EH (cell line): ENCODE measurements around the gene C8A.

Experiments
- DNase-seq: peaks from one replicate; pipeline ENCODE4 v3.0.0-alpha.2; 2015; ENCODE audit warnings: low read depth

Gene C8A

GRCh38 chr1:56927171-56927570, 72.6 kb downstream of the C8A start:
- DNase-seq: no peak

GRCh38 chr1:56927986-56928385, 73.4 kb downstream of the C8A start:
- no peak for DNase-seq

GRCh38 chr1:56929492-56929891, 74.9 kb downstream of the C8A start:
- DNase-seq: no peak

GRCh38 chr1:56931211-56931610, 76.6 kb downstream of the C8A start:
- no peak for DNase-seq

- no peak for DNase-seq
These were observed 77.1 kb downstream of the C8A start for GRCh38 chr1:56931686-56932085.

GRCh38 chr1:56933161-56933560, 78.6 kb downstream of the C8A start:
- no peak for DNase-seq

GRCh38 chr1:56933606-56934005, 79.0 kb downstream of the C8A start:
- DNase-seq: no peak

GRCh38 chr1:56934430-56935060, 79.9 kb downstream of the C8A start:
- peak; percentile 62 for DNase-seq

- no peak for DNase-seq
These were observed 84.0 kb downstream of the C8A start for GRCh38 chr1:56938646-56939045.

GRCh38 chr1:56939209-56939608, 84.6 kb downstream of the C8A start:
- no peak for DNase-seq

GRCh38 chr1:56940039-56940438, 85.4 kb downstream of the C8A start:
- DNase-seq: no peak

GRCh38 chr1:56948403-56949023, 93.9 kb downstream of the C8A start:
- peak; percentile 88 for DNase-seq

- no peak for DNase-seq
These were observed 97.9 kb downstream of the C8A start for GRCh38 chr1:56952501-56952900.

- DNase-seq: no peak
These were observed 98.8 kb downstream of the C8A start for GRCh38 chr1:56953386-56953785.

- DNase-seq: no peak
These were observed 100.1 kb downstream of the C8A start for GRCh38 chr1:56954664-56955063.

- DNase-seq: no peak
These were observed 103.3 kb downstream of the C8A start for GRCh38 chr1:56957931-56958330.

GRCh38 chr1:56958526-56958925, 103.9 kb downstream of the C8A start:
- peak; percentile 73 for DNase-seq

GRCh38 chr1:56961426-56961825, 106.8 kb downstream of the C8A start:
- no peak for DNase-seq

GRCh38 chr1:56963667-56964066, 109.1 kb downstream of the C8A start:
- no peak for DNase-seq

GRCh38 chr1:56964349-56965017, 109.9 kb downstream of the C8A start:
- DNase-seq: no peak

GRCh38 chr1:56965191-56965590, 110.6 kb downstream of the C8A start:
- no peak for DNase-seq

GRCh38 chr1:56965916-56966697, 111.5 kb downstream of the C8A start, which contains the start of gene C8B:
TSS of gene C8B (minus strand) at chr1:56966015. CDS start at chr1:56965948, 67 bp downstream.
- no peak for DNase-seq

- no peak for DNase-seq
These were observed 112.1 kb downstream of the C8A start for GRCh38 chr1:56966698-56966999.
